HG03565 (cell line): ENCODE measurements around the gene MSI2.

ENCODE experiments used
- ATAC-seq: cut with Tn5 transposase; IDR thresholded peaks from one replicate; pipeline ENCODE4 v1.9.1; 2021; ENCODE audit warnings: mild to moderate bottlenecking, moderate library complexity; ENCODE audit not compliant: unreplicated experiment

Gene MSI2

DNA sequence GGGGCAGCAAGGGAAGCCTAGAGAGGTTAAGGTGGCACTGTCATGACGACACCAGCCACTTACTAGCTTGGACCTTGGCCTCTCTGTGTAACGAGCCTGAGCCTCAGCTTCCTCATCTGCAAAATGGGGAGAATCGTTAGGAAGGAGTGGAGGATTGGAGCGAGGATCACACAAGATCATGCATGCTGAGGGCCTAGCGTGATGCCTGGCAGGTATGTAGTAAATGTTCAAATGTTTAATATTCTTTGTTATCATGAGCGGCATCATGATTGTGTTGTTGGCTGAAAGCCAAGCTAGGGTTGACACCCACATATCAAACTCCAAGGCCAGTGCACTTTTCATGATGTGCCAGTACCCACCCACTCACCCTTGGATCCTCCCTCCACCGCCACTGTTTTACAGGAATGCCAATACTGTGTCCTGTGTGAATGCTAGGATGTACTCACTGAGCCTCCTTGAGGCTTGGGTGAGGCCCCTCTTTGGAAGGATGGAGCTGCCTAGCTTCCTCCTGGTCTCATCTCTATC lies 192.5 kb downstream of the MSI2 start:
- no peak for ATAC-seq

DNA sequence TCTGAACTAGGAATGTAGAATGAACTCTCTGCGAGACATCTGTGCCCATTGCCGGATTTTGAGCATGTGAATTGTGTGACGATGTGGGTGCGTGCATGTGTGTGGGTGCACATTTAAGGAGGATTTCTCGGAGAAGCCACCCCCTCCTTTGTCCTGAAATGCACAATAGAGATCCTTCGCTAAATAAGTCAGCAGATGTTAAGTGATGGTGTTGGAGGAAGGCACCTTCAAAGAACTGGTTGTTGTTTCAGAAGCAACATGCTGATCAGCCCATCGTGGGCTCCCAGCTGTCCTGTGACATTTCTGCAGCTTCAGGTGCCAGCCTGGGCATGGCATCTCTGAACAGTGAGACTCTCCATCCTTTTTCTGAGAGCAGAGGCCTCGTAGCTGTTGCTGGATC lies 194.9 kb downstream of the MSI2 start:
- ATAC-seq, result no peak

DNA sequence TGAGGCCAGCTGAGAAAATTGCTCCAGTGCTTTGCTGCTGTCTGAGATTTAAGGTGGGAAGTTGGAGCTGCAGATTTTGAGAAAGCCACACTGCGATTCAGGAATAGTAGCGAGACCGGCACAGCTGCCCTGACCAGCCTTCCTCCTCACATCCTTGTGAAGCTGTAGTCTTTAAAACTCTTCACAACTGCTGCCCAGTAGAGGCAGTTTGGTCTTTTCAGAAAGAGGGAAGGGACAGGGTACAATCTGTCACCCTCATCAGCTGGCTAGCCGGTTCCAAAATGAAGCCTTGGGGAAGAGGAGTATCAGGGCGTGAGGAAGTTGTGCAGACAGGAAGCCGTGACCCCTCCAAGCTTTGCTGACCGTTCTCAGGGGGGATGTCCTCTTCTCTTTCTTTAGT lies 195.3 kb downstream of the MSI2 start:
- ATAC-seq, result no peak

DNA sequence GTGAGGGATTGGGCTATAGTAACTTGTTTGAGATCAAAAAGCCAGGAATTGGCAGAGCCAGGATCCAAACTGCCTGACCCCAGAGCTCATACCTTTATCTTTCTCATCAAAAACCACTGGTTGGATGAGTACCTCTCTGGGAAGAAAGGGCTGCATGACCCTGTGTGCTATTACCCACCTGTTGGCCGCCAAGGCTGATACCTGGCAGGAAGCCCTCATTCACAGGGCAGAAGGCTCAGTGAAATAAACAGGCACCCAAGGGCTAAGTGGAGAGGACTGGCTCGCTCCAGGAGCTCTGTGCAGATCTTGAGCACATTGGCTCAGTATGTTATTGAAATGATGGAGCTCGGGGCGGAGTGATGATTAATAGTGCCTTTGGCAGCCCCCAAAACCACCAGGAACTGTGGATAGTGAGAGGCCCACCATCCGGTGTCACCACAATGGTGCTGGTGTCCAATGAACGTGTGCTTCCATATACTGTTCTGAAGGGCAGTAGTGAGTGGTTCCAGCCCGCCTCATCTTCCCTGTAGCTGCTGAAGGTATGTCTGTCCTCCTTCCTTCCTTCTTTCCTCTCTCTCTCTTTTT lies 197.6 kb downstream of the MSI2 start:
- ATAC-seq, result no peak

DNA sequence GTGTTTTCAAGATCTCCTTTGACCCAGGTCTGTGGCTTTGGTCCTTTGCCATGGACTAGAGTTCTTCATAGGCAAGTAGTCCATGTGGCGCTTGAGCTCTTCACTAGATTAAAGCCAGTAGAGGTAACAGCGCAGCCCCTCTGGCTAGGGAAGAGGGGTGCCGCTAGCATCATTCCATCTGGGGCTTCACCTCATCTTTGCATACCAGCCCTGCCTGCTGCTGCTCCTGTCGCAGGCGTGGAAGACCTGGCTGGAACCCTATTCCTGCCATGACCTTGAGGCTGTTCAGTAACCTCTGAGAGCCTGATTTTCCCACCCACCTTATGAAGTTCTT lies 198.4 kb downstream of the MSI2 start:
- ATAC-seq, result no peak

DNA sequence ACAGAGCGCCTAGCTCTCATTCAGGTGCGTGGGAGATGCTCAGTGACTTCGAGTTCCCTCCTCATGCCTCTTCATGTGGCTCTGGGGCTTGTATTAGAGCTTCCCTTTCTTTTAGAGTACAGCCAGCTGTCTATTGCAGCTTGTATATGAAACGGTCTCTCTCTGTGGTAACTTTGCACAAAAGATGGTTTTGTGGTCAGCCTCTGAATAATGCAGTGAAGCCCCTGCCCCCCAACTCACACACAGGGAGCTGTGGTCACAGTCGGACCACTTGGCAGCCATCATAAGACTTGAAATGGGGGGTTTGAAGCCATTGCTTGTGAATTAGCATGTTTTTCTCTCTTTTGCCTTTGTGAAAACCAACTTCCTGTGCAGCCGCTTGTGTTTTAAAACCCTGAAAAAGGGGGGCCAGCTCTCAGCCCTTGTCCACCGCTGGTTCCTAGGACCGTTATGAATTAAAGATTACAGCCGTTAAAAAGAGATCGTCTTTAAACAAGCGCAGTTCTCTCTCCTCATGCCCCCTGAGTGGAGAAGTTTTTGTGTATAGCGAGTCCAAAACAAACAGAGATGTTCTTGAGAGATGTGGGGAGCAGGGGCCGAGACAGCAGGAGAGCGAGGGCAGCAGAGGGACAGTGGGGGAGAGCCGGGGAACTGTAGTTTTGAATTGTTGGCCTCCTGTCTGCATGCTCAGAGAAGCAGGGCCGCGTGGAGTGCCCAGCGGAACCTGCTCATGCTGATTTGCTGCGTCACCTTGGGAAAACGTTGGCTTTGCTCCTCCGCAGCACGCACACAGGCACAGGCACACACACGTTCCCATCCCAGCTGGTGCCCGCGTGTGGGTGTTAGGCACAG lies 199.0 kb downstream of the MSI2 start:
- ATAC-seq, result peak; percentile 72

DNA sequence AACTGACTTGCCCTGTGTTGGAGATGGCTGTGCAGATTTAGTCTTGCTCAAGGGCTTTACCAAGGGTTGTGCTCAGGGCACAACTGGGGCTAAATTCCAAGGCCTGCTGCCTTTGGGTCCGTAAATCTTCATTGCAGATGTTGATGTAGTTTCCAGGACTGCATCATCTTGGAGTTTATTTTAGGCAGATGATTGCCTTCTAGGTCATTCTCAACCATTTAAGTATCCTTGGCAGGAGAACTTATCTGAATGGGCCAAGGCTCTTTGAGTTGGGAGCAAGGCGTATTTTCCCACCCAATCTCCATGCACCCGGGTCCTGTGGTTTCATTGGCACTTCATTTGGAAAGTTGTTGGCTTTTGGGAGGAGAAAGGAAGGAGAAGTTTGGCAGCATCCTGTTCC lies 200.3 kb downstream of the MSI2 start:
- no peak for ATAC-seq

DNA sequence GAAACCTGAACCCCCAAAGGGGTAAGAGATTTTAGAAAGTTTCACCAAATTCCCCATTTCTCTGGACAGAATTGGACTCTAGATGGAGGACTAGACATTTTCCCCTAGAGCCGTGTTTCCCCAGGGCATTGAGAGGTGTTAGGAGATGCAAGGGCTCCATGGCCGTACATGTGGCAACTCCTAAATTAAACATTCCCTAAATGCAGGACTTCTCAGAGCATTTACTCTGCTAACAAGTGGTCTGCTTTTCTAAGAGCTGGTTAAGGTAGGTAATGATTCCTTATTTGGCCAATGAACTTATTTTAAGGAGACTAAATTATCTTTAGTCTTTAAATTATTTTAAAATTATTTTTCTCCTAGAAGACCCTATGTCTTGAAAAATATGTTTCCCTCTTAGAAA lies 200.9 kb downstream of the MSI2 start:
- no peak for ATAC-seq

DNA sequence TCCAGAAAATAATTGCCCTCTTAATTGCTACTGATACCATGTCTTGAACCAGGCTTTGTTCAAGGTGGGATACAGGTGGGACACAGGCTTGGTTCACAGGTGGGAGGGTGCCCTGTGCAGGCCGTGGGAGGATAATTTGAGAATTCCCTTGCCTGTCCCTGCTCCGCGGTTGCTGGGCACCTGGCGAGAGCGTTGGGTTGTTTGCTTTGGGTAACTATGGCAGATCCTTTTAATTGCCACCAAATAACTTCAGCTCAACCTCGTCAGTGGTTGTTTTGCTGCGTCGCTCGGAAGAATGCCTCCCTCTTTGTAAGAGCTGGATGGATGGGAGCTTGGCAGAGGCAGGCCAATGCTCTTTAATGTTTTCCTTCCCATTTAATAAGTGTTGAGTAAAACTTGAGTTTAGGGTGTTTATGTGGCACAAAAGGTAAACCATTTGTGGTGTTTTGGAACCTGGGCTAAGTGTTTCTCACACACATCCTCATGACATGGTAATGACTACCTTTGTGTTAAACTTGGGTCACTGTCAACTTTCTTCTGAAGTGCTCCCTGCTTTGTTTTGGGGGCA lies 202.5 kb downstream of the MSI2 start:
- ATAC-seq, result no peak

DNA sequence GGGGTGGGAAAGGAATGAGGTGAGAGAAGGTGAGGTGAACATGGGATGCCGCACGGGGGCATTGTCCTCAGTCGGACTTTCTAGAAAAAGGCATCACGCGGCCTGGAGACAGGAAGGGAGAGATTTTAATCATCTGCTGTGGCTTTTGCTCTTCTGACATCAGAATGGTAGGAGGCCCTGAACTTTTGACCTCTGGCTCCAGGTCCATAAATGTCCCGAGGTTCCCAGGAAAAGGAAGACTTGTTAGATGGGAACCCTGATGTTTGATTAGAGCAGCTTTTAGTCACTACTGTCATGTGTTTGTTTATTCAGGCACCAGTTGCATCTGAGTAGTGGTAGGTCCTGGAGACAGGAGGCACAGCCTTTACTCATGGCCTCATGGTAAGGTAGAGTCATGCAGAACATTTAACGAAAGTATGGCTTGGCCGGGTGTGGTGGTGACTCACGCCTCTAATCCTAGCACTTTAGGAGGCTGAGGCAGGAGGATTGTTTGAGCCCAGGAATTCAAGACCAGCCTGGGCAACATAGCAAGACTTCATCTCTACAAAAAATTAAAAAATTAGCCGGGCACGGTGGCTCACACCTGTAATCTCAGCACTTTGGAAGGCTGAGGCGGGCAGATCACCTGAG lies 203.1 kb downstream of the MSI2 start:
- no peak for ATAC-seq

DNA sequence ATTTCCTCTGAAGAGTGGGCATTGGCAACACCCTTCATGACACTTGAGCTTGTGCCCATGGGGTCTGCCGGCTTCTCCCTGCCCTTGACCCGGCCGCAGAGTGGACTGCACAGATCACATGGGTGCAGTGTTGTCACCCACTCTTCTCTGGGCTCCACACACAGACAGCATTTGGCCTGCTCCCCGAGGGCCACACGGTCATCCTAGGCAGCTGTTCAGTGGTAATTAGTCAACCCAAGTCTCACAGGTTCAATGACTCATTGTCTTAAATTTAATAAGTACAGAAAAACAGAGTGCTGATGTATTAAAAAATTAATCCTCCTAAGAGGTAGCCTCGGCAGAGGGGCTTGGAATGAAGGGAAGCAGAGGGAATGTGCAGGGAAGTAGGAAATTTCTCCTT lies 204.8 kb downstream of the MSI2 start:
- ATAC-seq, result no peak

DNA sequence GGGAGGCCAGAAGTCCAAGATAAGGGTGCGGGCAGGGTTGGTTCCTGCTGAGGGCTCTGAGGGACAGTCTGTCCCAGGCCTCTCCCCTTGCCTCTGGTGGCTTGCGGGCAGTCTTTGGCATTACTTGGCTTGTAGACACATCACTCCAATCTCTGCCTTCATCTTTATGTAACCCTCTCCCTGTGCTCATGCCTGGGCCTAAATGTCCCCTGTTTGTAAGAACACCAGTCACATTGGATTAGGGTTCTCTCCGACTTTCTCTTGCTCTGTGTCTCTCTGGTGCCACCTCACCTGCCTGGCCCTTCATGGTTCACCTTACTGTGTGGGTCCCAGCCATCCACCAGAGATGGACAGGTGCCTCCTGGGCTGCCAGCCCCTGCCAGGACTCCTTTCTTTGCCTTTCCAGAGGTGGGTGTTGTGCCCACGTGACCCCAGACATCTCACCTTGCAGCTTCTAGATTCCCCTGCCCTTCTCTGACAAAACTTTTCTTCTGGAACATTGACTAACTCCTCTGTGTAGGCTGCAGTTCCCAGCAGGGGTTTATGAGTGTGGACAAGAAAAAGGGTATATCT lies 205.8 kb downstream of the MSI2 start:
- ATAC-seq, result no peak

DNA sequence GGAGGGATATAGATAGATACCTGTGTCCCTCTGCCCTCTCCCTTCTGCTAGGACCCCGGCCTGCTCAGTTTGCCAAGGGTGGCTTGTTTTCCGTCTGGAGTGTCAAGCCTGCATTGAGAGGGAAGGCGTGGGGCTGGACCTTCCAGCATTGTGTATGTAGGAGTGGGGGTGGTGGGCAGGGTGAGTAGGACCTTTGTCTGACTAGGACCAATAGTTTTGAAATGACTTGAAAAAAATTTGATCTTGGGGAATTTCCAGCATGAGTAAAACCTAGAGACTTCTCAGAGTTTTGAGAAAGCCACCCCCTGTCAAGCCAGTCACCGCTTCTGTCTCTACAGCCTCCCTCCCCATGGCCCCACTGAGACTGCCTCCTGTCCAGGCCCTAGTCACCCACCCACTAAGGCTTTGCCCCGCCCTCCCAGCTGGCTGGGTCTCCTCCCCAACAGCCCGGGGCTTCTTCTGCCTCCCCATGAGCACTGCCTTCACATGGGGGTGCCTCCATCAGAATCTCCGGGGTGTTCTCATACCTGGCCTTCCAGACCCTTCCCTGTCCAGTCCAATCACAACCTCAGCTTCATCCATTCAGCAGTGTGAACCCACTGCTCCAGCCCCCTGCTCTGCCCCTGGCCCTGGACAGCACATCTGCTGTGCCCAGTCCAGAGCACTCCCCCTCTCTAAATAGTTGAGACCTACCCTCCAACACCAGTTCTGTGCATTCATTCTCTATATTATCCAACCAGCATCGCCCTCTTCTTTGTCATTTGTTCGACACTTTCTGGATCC lies 207.0 kb downstream of the MSI2 start:
- peak; percentile 86 for ATAC-seq

DNA sequence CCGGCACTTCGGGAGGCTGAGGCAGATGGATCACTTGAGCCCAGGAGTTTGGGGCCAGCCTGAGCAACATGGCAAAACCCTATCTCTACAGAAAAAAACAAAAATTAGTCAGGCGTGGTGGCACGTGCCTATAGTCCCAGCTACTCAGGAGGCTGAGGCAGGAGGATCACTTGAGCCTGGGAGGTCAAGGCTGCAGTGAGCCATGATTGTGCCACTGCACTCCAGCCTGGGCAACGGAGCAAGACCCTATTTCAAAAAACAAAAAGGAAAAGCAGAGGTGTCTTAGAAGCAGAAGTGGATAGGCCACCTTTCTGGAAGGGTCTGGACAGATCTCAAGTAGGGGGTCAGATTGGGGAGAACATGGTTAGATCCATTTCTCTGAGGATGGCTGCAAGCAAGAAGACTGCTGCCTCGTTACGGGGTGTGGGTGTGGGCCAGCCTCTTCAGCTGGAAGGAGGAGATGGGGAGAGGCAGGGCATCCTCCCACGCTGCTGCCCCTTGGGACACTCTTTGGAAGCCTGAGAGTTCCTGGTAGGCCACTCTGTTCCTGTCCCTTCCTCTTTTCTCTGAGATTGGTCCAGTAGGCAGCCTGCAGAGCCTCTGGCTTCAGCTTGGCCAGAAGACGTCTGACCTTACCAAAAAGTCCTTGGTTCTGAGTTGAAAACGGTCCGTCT lies 208.0 kb downstream of the MSI2 start:
- ATAC-seq, result no peak

DNA sequence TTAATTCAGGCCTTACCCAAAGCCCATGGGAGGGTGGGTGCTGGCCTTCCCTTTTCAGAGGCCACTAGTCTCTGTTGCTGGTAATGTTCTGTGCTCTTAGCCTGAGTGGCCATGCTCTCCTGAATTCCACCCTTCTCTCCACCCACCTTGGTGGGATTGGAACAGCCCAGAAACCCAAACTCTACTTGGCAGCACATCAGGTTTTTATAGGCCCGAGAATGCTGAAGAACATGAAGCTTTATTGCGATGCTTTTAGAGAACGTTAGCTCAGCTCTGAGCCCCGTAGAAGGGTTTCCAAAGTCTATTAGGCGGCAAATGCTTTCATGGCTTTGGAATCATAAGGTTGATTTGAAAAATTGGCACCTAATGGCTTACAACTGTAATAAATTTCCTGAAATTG lies 209.3 kb downstream of the MSI2 start:
- no peak for ATAC-seq

DNA sequence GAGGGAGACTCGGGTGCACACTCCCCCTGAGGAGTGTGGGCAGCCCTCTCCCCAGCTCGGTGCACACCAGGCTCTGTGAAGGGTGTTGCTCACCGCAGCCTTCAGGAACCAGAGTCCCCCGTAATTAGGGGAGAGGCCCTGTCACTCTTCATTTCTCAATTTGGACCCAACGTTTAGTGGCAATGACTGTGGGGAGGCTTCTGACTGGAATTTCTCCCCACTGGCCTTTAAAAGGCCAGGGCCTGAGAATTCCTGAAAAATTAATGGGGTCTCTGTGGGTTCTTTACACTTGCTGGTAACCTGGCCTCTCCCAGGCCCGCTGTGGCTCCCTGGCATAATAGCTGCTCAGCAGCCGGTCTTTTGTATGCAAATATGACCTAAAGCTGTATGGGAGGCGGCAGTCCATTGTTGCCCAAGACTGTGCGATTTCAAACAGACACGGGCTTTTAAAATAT lies 209.7 kb downstream of the MSI2 start:
- no peak for ATAC-seq

DNA sequence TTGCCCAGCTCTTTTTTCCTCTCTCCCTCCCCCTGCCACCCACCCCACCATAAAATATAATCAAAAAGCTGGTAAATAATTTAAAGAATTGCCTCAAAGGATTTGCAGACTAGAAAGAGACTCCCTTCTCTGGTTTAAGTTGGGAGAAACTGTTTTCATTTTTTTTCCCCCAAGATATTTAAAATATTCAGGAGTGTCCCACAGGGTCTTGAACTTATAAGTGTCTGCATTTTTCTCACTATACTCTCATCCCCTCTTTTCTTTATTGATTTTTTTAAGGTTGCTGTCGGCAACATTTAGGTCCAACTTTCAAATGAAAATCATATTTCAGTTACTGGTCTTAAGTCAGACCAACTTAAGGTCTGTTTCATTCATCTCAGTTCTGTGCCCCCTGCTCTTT lies 210.2 kb downstream of the MSI2 start:
- ATAC-seq, result no peak

DNA sequence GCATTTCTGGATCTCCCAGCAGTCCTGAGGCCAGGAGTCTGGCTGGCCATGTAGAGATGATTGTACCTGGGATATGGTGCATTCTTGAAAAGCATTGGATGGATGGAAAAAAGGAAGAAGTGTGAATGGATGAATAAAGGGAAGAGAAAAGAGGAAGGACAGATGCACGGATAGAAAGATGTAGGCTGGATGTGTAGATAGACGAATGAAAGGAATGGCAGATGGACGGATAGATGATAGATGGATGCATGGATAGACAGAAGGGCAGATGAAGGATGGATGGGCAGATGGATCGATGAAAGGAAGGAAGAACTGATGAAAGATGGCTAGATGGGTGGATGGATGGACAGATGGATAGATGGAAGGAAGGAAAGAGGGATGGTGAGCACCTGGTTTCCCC lies 210.9 kb downstream of the MSI2 start:
- no peak for ATAC-seq

DNA sequence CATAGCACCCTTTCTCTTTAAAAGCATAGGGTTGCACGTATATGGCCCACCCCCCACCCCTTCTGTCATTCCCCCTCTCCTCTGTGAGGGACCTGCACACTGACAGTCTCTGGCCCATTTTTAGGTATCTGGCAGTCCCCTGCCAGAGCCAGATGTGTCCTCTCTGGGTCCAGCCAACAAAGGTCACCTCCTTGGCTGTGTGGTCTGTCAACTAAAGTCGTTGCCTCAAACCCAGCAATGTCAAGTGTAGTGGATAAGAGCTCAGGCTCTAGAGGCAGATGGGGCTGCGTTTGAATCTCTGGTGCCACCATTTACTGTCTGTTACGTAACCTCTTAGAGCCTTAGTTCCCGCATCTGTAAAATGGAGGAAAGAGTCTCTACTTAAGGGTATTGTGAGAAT lies 211.5 kb downstream of the MSI2 start:
- ATAC-seq, result no peak
